HL-60 (cell line): ENCODE measurements around the gene RNF5.

ENCODE experiments used
- DNase-seq, 2 experiments: peaks; one replicate each; pipeline ENCODE4 v3.0.0-alpha.2; 2010 to 2020; ENCODE audit warnings: low read depth in 1 of 2, low spot score in 1 of 2
- H3K27ac ChIP-seq: fragments of 250-450 bp; sonication (Bioruptor Pico); replicated peaks from 2 replicates; pipeline ENCODE4 v1.5.1; 2020; ENCODE audit warnings: mild to moderate bottlenecking, moderate library complexity
- H3K27me3 ChIP-seq: fragments of 250-450 bp; sonication (Bioruptor Pico); 2 replicates; pipeline ENCODE4 v1.5.1; 2021; ENCODE audit warnings: mild to moderate bottlenecking, moderate library complexity; ENCODE audit not compliant: insufficient read depth, poor library complexity, severe bottlenecking
- H3K4me3 ChIP-seq: replicated peaks from 2 replicates; pipeline ENCODE4 v1.5.1; 2011; ENCODE audit warnings: mild to moderate bottlenecking, control low read depth, low read length; ENCODE audit not compliant: insufficient read depth
- GABPA ChIP-seq: IDR thresholded peaks from 2 replicates; pipeline ENCODE4 v1.6.1; 2012; ENCODE audit warnings: low read depth
- POLR2AphosphoS5 ChIP-seq: IDR thresholded peaks from 2 replicates; pipeline ENCODE4 v1.6.1; 2012; ENCODE audit warnings: low read depth
- SPI1 ChIP-seq: IDR thresholded peaks from 2 replicates; pipeline ENCODE4 v1.6.1; 2012; ENCODE audit warnings: low read depth, mild to moderate bottlenecking, borderline replicate concordance
- TF ChIP-seq, protein P1 (sequence below): IDR thresholded peaks from 2 replicates; pipeline ENCODE4 v1.6.1; 2012; ENCODE audit warnings: low read depth; ENCODE audit not compliant: insufficient replicate concordance
- TF ChIP-seq, protein P2 (sequence below): IDR thresholded peaks from one replicate; pipeline ENCODE4 v1.5.1; 2011; ENCODE audit warnings: low read length, control low read depth, inconsistent platforms; ENCODE audit not compliant: insufficient read depth

Gene RNF5

DNA sequence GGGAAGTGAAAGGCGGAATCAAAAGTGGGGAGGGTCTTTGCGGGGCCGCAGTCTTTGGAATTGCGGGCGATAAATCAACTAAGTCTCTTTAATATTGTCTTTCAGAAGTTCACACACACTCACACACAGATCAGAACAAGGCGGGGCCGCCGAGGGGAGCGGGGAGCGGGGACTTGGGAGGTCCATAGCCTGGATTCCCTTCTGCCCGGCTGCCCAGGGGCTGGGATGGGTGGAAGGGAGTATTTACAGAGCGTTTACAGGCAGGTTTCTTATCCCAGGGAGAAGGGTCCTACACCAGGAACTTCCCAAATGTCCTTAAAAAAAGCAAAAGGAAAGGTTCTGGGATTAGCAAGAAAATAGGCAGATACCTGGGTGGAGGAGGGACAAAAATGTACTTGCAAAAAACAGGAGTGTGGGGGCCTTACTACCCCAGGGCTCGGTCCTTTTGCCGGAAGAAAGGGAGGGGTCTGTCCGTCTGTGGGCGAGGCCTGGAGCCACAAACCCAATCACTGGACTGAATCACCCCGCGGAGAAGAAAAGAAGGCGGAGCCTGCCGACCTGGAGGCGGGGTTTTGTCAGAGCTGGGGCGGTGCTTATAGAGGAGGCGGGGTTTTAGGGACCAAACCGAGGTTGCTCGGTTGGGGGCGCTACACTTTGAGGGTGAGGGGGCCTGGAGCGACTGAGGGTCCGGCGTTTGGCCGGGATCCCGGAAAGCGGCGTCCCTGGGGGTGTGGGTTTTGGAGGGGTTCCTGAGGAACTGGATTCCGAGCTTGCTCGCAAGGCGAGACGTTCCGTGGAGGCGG, 29.7 kb upstream of the RNF5 start:
- H3K27me3 ChIP-seq = peaks cover 36% of the 10 kb centered on the region
- no peak for DNase-seq
- no peak overlapping the region for H3K4me3 ChIP-seq
- TF ChIP-seq, protein P1, sequence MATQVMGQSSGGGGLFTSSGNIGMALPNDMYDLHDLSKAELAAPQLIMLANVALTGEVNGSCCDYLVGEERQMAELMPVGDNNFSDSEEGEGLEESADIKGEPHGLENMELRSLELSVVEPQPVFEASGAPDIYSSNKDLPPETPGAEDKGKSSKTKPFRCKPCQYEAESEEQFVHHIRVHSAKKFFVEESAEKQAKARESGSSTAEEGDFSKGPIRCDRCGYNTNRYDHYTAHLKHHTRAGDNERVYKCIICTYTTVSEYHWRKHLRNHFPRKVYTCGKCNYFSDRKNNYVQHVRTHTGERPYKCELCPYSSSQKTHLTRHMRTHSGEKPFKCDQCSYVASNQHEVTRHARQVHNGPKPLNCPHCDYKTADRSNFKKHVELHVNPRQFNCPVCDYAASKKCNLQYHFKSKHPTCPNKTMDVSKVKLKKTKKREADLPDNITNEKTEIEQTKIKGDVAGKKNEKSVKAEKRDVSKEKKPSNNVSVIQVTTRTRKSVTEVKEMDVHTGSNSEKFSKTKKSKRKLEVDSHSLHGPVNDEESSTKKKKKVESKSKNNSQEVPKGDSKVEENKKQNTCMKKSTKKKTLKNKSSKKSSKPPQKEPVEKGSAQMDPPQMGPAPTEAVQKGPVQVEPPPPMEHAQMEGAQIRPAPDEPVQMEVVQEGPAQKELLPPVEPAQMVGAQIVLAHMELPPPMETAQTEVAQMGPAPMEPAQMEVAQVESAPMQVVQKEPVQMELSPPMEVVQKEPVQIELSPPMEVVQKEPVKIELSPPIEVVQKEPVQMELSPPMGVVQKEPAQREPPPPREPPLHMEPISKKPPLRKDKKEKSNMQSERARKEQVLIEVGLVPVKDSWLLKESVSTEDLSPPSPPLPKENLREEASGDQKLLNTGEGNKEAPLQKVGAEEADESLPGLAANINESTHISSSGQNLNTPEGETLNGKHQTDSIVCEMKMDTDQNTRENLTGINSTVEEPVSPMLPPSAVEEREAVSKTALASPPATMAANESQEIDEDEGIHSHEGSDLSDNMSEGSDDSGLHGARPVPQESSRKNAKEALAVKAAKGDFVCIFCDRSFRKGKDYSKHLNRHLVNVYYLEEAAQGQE = no peak
- TF ChIP-seq SPI1 (no peak), POLR2AphosphoS5 (no peak), GABPA (no peak)
- TF ChIP-seq, protein P2, sequence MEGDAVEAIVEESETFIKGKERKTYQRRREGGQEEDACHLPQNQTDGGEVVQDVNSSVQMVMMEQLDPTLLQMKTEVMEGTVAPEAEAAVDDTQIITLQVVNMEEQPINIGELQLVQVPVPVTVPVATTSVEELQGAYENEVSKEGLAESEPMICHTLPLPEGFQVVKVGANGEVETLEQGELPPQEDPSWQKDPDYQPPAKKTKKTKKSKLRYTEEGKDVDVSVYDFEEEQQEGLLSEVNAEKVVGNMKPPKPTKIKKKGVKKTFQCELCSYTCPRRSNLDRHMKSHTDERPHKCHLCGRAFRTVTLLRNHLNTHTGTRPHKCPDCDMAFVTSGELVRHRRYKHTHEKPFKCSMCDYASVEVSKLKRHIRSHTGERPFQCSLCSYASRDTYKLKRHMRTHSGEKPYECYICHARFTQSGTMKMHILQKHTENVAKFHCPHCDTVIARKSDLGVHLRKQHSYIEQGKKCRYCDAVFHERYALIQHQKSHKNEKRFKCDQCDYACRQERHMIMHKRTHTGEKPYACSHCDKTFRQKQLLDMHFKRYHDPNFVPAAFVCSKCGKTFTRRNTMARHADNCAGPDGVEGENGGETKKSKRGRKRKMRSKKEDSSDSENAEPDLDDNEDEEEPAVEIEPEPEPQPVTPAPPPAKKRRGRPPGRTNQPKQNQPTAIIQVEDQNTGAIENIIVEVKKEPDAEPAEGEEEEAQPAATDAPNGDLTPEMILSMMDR = no peak
- no peak overlapping the region for H3K27ac ChIP-seq

- no peak overlapping the region for H3K4me3 ChIP-seq
- DNase-seq = no peak
- TF ChIP-seq POLR2AphosphoS5 (no peak), SPI1 (no peak), GABPA (no peak)
- TF ChIP-seq, protein P1 = no peak
- TF ChIP-seq, protein P2 = no peak
- peaks cover 40% of the 10 kb centered on the region for H3K27me3 ChIP-seq
- H3K27ac ChIP-seq = no peak overlapping the region
These were observed 29.0 kb upstream of the RNF5 start for GRCh38 chr6:32149092-32149755.

DNA sequence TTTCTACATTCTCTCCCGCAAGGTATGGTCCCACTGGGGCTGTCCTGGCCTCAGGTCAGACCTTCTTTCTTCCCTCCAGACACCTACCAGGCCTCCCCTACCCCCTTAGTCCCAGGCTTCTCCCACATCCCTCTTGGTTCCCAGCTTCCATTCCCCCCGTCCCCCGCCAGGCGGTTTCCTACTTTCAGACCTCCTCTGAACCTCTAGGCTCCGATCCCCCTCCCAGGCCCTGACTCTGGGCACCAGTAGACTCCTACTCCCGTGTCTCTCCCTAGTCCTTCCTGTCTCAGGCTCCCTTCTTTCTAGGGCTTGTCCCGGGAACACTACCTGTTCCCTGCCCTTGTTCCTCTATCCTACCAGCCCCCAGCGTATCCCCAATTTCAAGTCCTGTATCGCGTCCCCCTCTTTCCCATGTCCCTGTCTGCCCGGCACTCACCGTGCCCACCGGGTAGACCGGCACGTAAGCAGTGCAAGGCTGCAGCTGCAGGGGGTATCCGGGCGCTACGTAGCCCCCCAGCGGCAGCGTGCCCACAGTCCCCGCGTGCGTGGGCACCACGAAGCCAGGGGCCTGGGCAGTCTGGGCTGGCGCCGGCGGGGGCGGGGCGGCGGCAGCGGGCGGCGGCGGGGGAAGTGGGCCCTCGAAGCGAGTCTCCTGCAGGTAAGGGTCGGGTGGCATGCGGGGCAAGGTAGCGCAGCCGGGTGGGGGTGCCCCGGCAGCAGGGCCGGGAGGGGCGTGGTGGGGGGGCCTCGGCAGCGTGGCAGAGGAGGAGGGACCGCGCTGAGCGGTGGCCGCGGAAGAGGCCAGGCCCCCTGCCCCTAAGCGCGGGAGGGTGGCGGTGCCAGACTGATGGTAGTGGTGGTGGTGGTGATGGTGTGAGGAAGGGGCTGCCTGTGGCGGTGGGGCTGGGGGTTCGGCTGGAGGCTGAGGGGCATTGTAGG, 28.0 kb upstream of the RNF5 start:
- TF ChIP-seq SPI1 (no peak), POLR2AphosphoS5 (no peak), GABPA (no peak)
- TF ChIP-seq, protein P1 = no peak
- Histone ChIP-seq H3K4me3 (no peak overlapping the region), H3K27ac (no peak overlapping the region), H3K27me3 (peaks cover 48% of the 10 kb centered on the region)
- DNase-seq = no peak
